K562 (cell line): Measurements from ENCODE around the gene MTMR10. TPM values are rescaled to one million over a fixed set of nuclear protein-coding genes. Genes with fewer than 3 reads are reported as not detected.

Experiments
- BHLHE40 ChIP-seq: IDR thresholded peaks from 2 replicates; pipeline ENCODE4 v1.6.1; 2011; ENCODE audit warnings: low read length, improper control_type of control experiment
- CBX2 ChIP-seq: fragments of 200-600 bp; sonication (generic); IDR thresholded peaks from one replicate; pipeline ENCODE4 v1.6.1; 2012; ENCODE audit warnings: mild to moderate bottlenecking, low read length, inconsistent platforms; ENCODE audit not compliant: insufficient read depth, poor library complexity, severe bottlenecking
- CXXC5 ChIP-seq: fragments of 250-450 bp; sonication (Bioruptor Pico); IDR thresholded peaks from 2 replicates; pipeline ENCODE4 v1.8.0; 2022; ENCODE audit warnings: inconsistent platforms, mild to moderate bottlenecking, moderate library complexity
- DMBX1 ChIP-seq: fragments of 250-450 bp; sonication (Bioruptor Pico); IDR thresholded peaks from 2 replicates; pipeline ENCODE4 v1.8.0; 2022; ENCODE audit warnings: inconsistent platforms, mild to moderate bottlenecking, moderate library complexity, borderline replicate concordance
- EP300 ChIP-seq: IDR thresholded peaks from 2 replicates; pipeline ENCODE4 v1.6.1; 2012; ENCODE audit warnings: low read length, improper control_type of control experiment
- FOXM1 ChIP-seq, 2 experiments: fragments of 450-650 bp in 1 of 2; sonication (generic) in 1 of 2; formaldehyde crosslinking in 1 of 2; IDR thresholded peaks; 2 replicates each; pipeline versions ENCODE4 v1.6.1 to v1.9.0; 2017 to 2022; ENCODE audit warnings: low read depth in 2 of 2, mild to moderate bottlenecking in 2 of 2, missing genetic modification reagents in 1 of 2, moderate library complexity in 1 of 2
- GABPA ChIP-seq: fragments of 200-800 bp; sonication (Bioruptor generic); conservative IDR thresholded peaks from 2 replicates; pipeline ENCODE4 v1.6.1; 2016; ENCODE audit warnings: low read depth, missing genetic modification characterization, missing compliant biosample characterization
- GATAD2A ChIP-seq: fragments of 450-650 bp; IDR thresholded peaks from 2 replicates; pipeline ENCODE4 v1.6.1; 2017
- L3MBTL2 ChIP-seq: fragments of 450-650 bp; IDR thresholded peaks from 2 replicates; pipeline ENCODE4 v1.6.1; 2016; ENCODE audit warnings: mild to moderate bottlenecking, moderate library complexity
- MAFF ChIP-seq: IDR thresholded peaks from 2 replicates; pipeline ENCODE4 v1.6.1; 2012; ENCODE audit warnings: low read length, improper control_type of control experiment
- PHB2 ChIP-seq: fragments of 450-650 bp; IDR thresholded peaks from 2 replicates; pipeline ENCODE4 v1.6.1; 2017; ENCODE audit warnings: low read depth
- POLR3G ChIP-seq: IDR thresholded peaks from 2 replicates; pipeline ENCODE4 v1.6.1; 2011; ENCODE audit not compliant: insufficient read length, insufficient replicate concordance; ENCODE audit errors: extremely low read depth
- POU5F1 ChIP-seq: fragments of 150-350 bp; IDR thresholded peaks from 2 replicates; pipeline ENCODE4 v1.6.1; 2014; ENCODE audit warnings: borderline replicate concordance, low read length, low read depth, mild to moderate bottlenecking; ENCODE audit not compliant: partially characterized antibody
- SIRT6 ChIP-seq: IDR thresholded peaks from one replicate; pipeline ENCODE4 v1.6.1; 2012; ENCODE audit warnings: low read depth, mild to moderate bottlenecking, control low read depth, inconsistent platforms, low read length, moderate library complexity
- SRSF1 ChIP-seq: fragments of 200-400 bp; formaldehyde crosslinking; IDR thresholded peaks from 2 replicates; pipeline ENCODE4 v1.6.1; 2017; ENCODE audit warnings: mild to moderate bottlenecking, low read depth, low read length, moderate library complexity
- TCF15 ChIP-seq: fragments of 250-450 bp; sonication (Bioruptor Pico); IDR thresholded peaks from 2 replicates; pipeline ENCODE4 v1.8.0; 2022; ENCODE audit warnings: moderate library complexity, mild to moderate bottlenecking, inconsistent platforms
- TEAD2 ChIP-seq: fragments of 450-650 bp; IDR thresholded peaks from 2 replicates; pipeline ENCODE4 v1.6.1; 2016; ENCODE audit warnings: missing genetic modification characterization, control low read depth, missing compliant biosample characterization
- XRCC3 ChIP-seq: fragments of 450-650 bp; IDR thresholded peaks from 2 replicates; pipeline ENCODE4 v1.6.1; 2017; ENCODE audit warnings: mild to moderate bottlenecking, moderate library complexity
- ZFX ChIP-seq: sonication (generic); formaldehyde crosslinking; IDR thresholded peaks from 2 replicates; pipeline ENCODE4 v1.8.0; 2022; ENCODE audit warnings: mild to moderate bottlenecking, missing genetic modification reagents, moderate library complexity
- ZKSCAN1 ChIP-seq: fragments of 150-350 bp; IDR thresholded peaks from 2 replicates; pipeline ENCODE4 v1.6.1; 2016; ENCODE audit warnings: low read depth, low read length
- ZNF175 ChIP-seq: fragments of 200-800 bp; sonication (Bioruptor generic); IDR thresholded peaks from 2 replicates; pipeline ENCODE4 v1.6.1; 2016; ENCODE audit warnings: low read depth, mild to moderate bottlenecking, missing genetic modification characterization, missing compliant biosample characterization
- ZNF398 ChIP-seq: fragments of 250-450 bp; sonication (Bioruptor Pico); IDR thresholded peaks from 2 replicates; pipeline ENCODE4 v1.8.0; 2021; ENCODE audit warnings: moderate library complexity, mild to moderate bottlenecking, inconsistent platforms
- ZNF445 ChIP-seq: fragments of 250-450 bp; sonication (Bioruptor Pico); IDR thresholded peaks from 2 replicates; pipeline ENCODE4 v1.4.0; 2020; ENCODE audit warnings: low read depth, mild to moderate bottlenecking, moderate library complexity
- polyA plus RNA-seq, 8 experiments: library from polyadenylated mRNA; depleted of rRNA in 4 of 8; stranded (reverse) in 5 of 8; unstranded in 3 of 8; fragments of >200 nt; fragmentation: Nextera tagmentation in 2 of 8; fragmentation: Illumina TruSeq in 1 of 8; extraction: Ambion mirVana in 2 of 8; extraction: Trizol in 1 of 8; gene quantifications; 2 replicates each; pipeline versions ENCODE4 v1.2.1 to v1.2.3, GENCODE V29; 2011 to 2014; ENCODE audit warnings: inconsistent platforms in 1 of 8, missing spikeins in 1 of 8
- total RNA-seq, 7 experiments: library from RNA; depleted of rRNA in 6 of 7; stranded (reverse); fragments of >200 nt in 6 of 7; fragmentation: Illumina TruSeq in 2 of 7; extraction: Trizol in 2 of 7; gene quantifications; 2 replicates each; pipeline versions ENCODE4 v1.2.1 to v1.2.3, GENCODE V29; 2011 to 2021; ENCODE audit warnings: low replicate concordance in 1 of 7
- TF ChIP-seq, protein P1 (sequence below), 2 experiments: IDR thresholded peaks; 2 replicates each; pipeline ENCODE4 v1.6.1; 2011; ENCODE audit warnings: borderline replicate concordance in 1 of 2, control low read depth in 1 of 2, low read depth in 1 of 2, low read length in 1 of 2, mild to moderate bottlenecking in 1 of 2, mixed read lengths in 1 of 2, moderate library complexity in 1 of 2; ENCODE audit not compliant: insufficient read depth in 1 of 2, insufficient read length in 1 of 2, poor library complexity in 1 of 2, severe bottlenecking in 1 of 2; ENCODE audit errors: extremely low read depth in 1 of 2
- TF ChIP-seq, protein P2 (sequence below): sonication (generic); formaldehyde crosslinking; IDR thresholded peaks from 2 replicates; pipeline ENCODE4 v1.8.0; 2022; ENCODE audit warnings: missing genetic modification reagents, mild to moderate bottlenecking, borderline replicate concordance

The MTMR10 gene
- total and polyA plus RNA-seq, 9 of the 15 experiments (the other 6 are each of a cell fraction or from before 2014, with no cell fraction given), result 1.6 to 6.8 (median 4.8) TPM

DNA sequence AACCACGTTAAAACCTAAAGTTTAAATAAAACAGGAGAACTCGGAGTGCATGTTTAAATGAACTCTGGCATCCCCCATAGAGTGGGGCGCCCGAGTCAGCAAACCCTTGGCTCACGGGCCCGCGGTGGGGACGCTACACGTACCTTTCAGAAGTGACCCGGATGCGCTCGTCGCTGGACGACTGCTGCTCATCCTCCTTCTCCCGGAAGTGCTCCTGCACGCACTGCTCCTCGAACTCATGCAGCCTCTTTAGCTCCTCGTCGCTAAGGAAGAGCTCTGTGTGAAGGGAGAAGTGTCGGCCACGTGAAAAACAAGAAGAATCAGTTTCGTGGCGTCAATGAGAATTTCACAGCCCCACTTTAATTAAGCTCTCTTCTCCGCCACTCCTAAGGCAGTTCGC is 34.6 kb upstream of the MTMR10 start (continued):
- TF ChIP-seq, protein P1, sequence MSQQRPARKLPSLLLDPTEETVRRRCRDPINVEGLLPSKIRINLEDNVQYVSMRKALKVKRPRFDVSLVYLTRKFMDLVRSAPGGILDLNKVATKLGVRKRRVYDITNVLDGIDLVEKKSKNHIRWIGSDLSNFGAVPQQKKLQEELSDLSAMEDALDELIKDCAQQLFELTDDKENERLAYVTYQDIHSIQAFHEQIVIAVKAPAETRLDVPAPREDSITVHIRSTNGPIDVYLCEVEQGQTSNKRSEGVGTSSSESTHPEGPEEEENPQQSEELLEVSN (IDR thresholded peaks at IDR 0.05; ENCODE audit: borderline replicate concordance in 1 of 2, extremely low read depth in 1 of 2, insufficient read depth in 1 of 2, insufficient read length in 1 of 2, low read depth in 1 of 2, low read length in 1 of 2, poor library complexity in 1 of 2, severe bottlenecking in 1 of 2), result peak in 1 of 2 experiments; percentile 29
- TF ChIP-seq BHLHE40 (no peak), ZNF445 (CRISPR knock-in tag) (no peak), ZNF398 (CRISPR knock-in tag) (no peak), ZFX (no peak), EP300 (no peak), ZNF175 (CRISPR knock-in tag) (no peak), MAFF (no peak), TEAD2 (tag) (no peak), POU5F1 (no peak), SIRT6 (no peak), DMBX1 (CRISPR knock-in tag) (peak; percentile 74; the same call in 1 of the 2 replicates), GATAD2A (no peak), GABPA (tag) (peak; percentile 79), ZKSCAN1 (no peak), POLR3G (no peak), XRCC3 (no peak), CBX2 (no peak), PHB2 (no peak), SRSF1 (no peak), L3MBTL2 (peak; percentile 78), TCF15 (CRISPR knock-in tag) (no peak), CXXC5 (CRISPR knock-in tag) (peak; percentile 84), FOXM1 (IDR thresholded peaks at IDR 0.05; ENCODE audit: low read depth) (no peak), FOXM1 (CRISPR knock-in tag; IDR thresholded peaks at IDR 0.05; ENCODE audit: low read depth) (no peak)
- TF ChIP-seq, protein P2, sequence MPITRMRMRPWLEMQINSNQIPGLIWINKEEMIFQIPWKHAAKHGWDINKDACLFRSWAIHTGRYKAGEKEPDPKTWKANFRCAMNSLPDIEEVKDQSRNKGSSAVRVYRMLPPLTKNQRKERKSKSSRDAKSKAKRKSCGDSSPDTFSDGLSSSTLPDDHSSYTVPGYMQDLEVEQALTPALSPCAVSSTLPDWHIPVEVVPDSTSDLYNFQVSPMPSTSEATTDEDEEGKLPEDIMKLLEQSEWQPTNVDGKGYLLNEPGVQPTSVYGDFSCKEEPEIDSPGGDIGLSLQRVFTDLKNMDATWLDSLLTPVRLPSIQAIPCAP (CRISPR knock-in tag), result no peak
